Measurements from ENCODE around the gene TAF9B. TPM values are rescaled to one million over a fixed set of nuclear protein-coding genes. Genes with fewer than 3 reads are reported as not detected.
A peak's percentile ranks its signal among the peaks of the same experiment; 100 is the strongest.
"Not testable (repeated sequence)": the region's sequence is repeated elsewhere in the genome, so short reads cannot be mapped to it uniquely, and the experiment has no call there.

Gene TAF9B
- total and polyA plus RNA-seq, 10 donors: 7.0 to 16.0 (median 12.6) TPM

DNA sequence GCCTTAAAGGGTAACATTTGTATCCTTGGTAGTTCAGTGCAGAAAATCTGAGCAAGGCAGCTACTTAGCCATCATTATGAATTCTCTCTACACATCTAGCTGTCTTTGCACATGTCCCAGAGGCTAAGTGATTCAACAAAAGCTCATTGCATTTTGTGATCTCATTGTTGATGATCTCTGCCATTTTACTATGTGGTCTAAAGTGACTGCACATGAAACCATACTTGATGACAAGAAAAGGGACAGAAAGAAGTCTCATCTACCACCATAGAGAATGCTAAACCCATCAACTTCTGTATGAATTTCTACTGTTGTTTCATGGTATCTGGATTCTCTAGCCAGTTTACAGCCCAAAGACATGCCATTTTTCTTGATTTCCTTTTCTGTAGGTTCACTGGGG is 41.3 kb downstream of the TAF9B start:
- no peaks in the 10 kb centered on the region for H3K9me3 ChIP-seq
- H3K4me1 ChIP-seq: peaks cover 0 to 2% (median 0%) of the 10 kb centered on the region in 6 donors
- H3K27me3 ChIP-seq (replicated peaks in 1 of 7): no peaks in the 10 kb centered on the region
- H3K27ac ChIP-seq: no peak overlapping the region
- DNase-seq: no peak
- H3K4me3 ChIP-seq: no peak overlapping the region
- intact Hi-C loops (cut with DNase I; ENCODE audit: low total_unique reads): no loop called here
- TF ChIP-seq POLR2AphosphoS5 (IDR thresholded peaks at IDR 0.05) (no peak), POLR2A (IDR thresholded peaks at IDR 0.05) (no peak)
- TF ChIP-seq, protein P1, sequence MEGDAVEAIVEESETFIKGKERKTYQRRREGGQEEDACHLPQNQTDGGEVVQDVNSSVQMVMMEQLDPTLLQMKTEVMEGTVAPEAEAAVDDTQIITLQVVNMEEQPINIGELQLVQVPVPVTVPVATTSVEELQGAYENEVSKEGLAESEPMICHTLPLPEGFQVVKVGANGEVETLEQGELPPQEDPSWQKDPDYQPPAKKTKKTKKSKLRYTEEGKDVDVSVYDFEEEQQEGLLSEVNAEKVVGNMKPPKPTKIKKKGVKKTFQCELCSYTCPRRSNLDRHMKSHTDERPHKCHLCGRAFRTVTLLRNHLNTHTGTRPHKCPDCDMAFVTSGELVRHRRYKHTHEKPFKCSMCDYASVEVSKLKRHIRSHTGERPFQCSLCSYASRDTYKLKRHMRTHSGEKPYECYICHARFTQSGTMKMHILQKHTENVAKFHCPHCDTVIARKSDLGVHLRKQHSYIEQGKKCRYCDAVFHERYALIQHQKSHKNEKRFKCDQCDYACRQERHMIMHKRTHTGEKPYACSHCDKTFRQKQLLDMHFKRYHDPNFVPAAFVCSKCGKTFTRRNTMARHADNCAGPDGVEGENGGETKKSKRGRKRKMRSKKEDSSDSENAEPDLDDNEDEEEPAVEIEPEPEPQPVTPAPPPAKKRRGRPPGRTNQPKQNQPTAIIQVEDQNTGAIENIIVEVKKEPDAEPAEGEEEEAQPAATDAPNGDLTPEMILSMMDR (IDR thresholded peaks at IDR 0.05 in 8 of 11, conservative IDR thresholded peaks at IDR 0.05 in 3 of 11): no peak
- H3K36me3 ChIP-seq: no peaks in the 10 kb centered on the region

DNA sequence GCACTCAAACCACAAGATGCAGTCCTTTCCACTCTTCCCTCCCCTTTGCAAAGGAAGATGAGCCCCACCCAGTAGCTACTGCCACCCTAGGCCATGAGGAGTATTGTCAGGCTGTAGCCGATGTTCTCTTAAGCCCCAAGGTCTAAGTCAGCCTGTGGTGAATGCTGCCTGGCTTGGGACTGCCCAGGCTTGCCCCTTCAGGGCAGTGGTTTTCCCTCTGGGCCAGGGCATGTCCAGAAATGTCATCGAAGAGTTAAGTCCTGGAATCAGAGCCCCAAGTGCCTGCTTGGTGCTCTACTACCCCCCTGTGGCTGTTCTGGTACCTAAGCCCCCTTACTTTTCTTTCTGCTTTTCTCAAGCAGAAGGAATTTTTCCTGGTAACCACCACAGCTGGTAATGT is 47.2 kb downstream of the TAF9B start:
- intact Hi-C loops (cut with DNase I; ENCODE audit: low total_unique reads): no loop called here
- no peaks in the 10 kb centered on the region for H3K36me3 ChIP-seq
- WGBS, 5 donors: 25 to 43% (median 39%) methylated on average over 1 to 2 of the region's 2 CpGs
- no peak overlapping the region for H3K27ac ChIP-seq
- peaks cover 0 to 11% (median 0%) of the 10 kb centered on the region in 8 donors for H3K9me3 ChIP-seq
- H3K4me1 ChIP-seq: no peaks in the 10 kb centered on the region
- no peaks in the 10 kb centered on the region for H3K27me3 ChIP-seq (replicated peaks in 1 of 7)
- no peak for DNase-seq
- no peak overlapping the region for H3K4me3 ChIP-seq
- TF ChIP-seq POLR2AphosphoS5 (IDR thresholded peaks at IDR 0.05): no peak
- TF ChIP-seq POLR2A (IDR thresholded peaks at IDR 0.05): no peak
- TF ChIP-seq, protein P1 (IDR thresholded peaks at IDR 0.05 in 8 of 11, conservative IDR thresholded peaks at IDR 0.05 in 3 of 11): peak in 3 of 11 experiments; percentile 6 to 15 (median 7)

DNA sequence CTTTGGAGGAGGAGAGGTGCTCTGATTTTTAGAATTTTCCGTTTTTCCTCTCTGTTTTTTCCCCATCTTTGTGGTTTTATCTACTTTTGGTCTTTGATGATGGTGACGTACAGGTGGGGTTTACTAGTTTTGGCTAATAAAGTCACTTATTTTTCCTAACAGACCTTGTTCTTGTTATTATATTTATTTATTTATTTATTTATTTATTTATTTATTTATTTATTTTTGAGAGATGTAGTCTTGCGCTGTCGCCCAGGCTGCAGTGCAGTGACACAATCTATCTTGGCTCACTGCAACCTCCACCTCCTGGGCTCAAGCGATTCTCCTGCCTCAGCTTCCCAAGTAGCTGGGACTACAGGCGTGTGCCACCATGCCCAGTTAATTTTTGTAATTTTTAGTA is 58.0 kb downstream of the TAF9B start:
- H3K36me3 ChIP-seq; DNase-seq; H3K4me1 ChIP-seq; H3K27ac ChIP-seq; intact Hi-C loops (cut with DNase I; ENCODE audit: low total_unique reads); H3K27me3 ChIP-seq (replicated peaks in 1 of 7); H3K4me3 ChIP-seq: not testable (repeated sequence)
- H3K9me3 ChIP-seq: peaks cover 0 to 13% (median 0%) of the 10 kb centered on the region in 8 donors
- 81 to 100% (median 93%) methylated on average over 6 of the region's 6 CpGs for WGBS, 5 donors

Other genes with a start within 250 kb of the TAF9B start
- gene MAGT1, start 244.2 kb downstream of the TAF9B start, total RNA-seq: 10 to 100 TPM; 41.7 to 59.9 (median 45.6) TPM
- 10 to 100 TPM in 2 of 3 donors, 1 to 10 TPM in 1; 7.4 to 12.9 (median 12.7) TPM for gene MAGT1, start 244.2 kb downstream of the TAF9B start, polyA plus RNA-seq
- 100 to 1,000 TPM; 101 to 259 (median 130) TPM for gene COX7B, start 240.2 kb downstream of the TAF9B start, total RNA-seq
- 100 to 1,000 TPM; 372 to 504 (median 462) TPM for gene COX7B, start 240.2 kb downstream of the TAF9B start, polyA plus RNA-seq
- gene ATP7A, start 229.0 kb downstream of the TAF9B start, total RNA-seq: 10 to 100 TPM; 12.7 to 18.8 (median 16.7) TPM
- 1 to 10 TPM; 1.4 to 1.5 (median 1.5) TPM for gene ATP7A, start 229.0 kb downstream of the TAF9B start, polyA plus RNA-seq
- not detected for gene PGAM4, start 170.0 kb downstream of the TAF9B start, total RNA-seq
- gene PGAM4, start 170.0 kb downstream of the TAF9B start, polyA plus RNA-seq: not detected
- gene PGK1, start 35.4 kb downstream of the TAF9B start, total RNA-seq: 100 to 1,000 TPM; 141 to 355 (median 253) TPM
- gene PGK1, start 35.4 kb downstream of the TAF9B start, polyA plus RNA-seq: 100 to 1,000 TPM in 2 of 3 donors, 10 to 100 TPM in 1; 69.9 to 142 (median 114) TPM
- 10 to 100 TPM; 15.0 to 31.5 (median 18.8) TPM for gene CYSLTR1, start 188.0 kb upstream of the TAF9B start, total RNA-seq
- 10 to 100 TPM; 10.5 to 11.4 (median 10.7) TPM for gene CYSLTR1, start 188.0 kb upstream of the TAF9B start, polyA plus RNA-seq

Measured in spleen (tissue), 11 donors.